K562 treated with DMSO at 1 percent for 12 hours (cell line): Measurements from ENCODE around the gene AJAP1. TPM values are rescaled to one million over a fixed set of nuclear protein-coding genes. Genes with fewer than 3 reads are reported as not detected.

Experiments used
- total RNA-seq: library from RNA; unstranded; fragments of 300-600 nt; gene quantifications from 2 replicates; pipeline ENCODE4 v1.2.3, GENCODE V29; 2022; ENCODE audit not compliant: insufficient read depth

Gene AJAP1, protein sequence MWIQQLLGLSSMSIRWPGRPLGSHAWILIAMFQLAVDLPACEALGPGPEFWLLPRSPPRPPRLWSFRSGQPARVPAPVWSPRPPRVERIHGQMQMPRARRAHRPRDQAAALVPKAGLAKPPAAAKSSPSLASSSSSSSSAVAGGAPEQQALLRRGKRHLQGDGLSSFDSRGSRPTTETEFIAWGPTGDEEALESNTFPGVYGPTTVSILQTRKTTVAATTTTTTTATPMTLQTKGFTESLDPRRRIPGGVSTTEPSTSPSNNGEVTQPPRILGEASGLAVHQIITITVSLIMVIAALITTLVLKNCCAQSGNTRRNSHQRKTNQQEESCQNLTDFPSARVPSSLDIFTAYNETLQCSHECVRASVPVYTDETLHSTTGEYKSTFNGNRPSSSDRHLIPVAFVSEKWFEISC
- not detected in 2 replicates for total RNA-seq

DNA sequence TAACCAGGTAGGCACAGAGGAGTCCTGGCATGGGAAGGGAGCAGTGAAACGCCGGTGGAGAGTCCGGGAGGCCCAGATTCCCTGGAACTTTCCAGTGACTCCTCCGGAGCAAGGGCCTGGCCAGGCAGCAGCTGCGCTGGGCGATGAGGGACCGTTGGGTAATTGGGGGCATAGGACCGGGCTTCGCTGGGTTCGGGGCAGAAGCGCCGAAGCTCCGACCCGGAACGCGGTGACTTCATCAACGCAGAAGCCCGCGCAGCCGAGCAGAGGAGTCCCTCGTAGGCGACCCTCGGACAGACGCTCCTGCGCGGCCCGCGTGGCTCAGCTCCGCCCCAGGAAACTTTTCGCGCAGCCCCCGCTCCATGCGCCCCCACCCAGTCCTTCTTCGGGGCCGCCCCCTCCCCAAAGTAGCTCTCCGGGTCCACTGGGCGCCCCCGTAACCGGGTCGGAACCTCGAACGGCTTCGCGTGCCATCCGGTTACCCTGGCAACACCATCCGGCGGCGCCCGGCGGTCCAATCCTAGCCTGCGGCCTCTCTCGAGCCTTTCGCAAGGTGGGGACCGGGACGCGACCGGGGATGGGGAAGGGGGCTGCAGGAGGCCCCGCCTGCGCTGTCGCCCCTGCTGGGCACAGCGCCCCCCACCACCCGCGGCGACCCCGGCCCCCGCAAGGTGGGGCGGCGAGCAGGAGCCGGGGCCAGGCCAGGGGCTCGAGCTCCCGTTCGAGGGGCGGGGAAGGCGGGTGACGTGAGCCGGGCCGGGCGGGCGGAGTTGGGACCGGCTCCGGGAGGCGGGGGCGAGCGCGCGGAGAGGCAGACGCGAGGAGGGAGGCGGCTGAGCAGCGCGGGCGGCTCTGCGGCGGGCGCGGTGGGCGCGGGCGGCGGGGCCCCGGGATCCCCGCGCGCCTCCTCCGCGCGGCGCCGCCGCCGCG is at the start of gene AJAP1:
Gene AJAP1, plus strand, starts transcription at position 814 of the 930 bp plus-strand sequence. CDS start 817 bp downstream, outside the sequence.

